Esophagus muscularis mucosa (tissue), 4 donors: ENCODE results near the gene ZNF180. TPM values are rescaled to one million over a fixed set of nuclear protein-coding genes. Genes with fewer than 3 reads are reported as not detected.

Experiments used
- DNase-seq: peaks from one replicate; pipeline ENCODE4 v3.0.0-alpha.2; 2017; ENCODE audit errors: extremely low spot score
- H3K27ac ChIP-seq, 4 donors: fragments of 200-600 bp; sonication (generic); replicated peaks in 1 of 4; 1 replicate in 3 of 4; 2 replicates in 1 of 4; pipeline ENCODE4 v1.5.1; 2016 to 2019; ENCODE audit warnings: mild to moderate bottlenecking in 1 of 4
- H3K27me3 ChIP-seq, 4 donors: fragments of 200-600 bp; sonication (generic); one replicate each; pipeline versions ENCODE4 v1.5.1 to v1.6.0; 2016 to 2019
- H3K36me3 ChIP-seq, 4 donors: fragments of 200-600 bp; sonication (generic); one replicate each; pipeline ENCODE4 v1.5.1; 2016 to 2019
- H3K4me1 ChIP-seq, 4 donors: fragments of 200-600 bp; sonication (generic); one replicate each; pipeline ENCODE4 v1.5.1; 2016 to 2019
- H3K4me3 ChIP-seq, 4 donors: fragments of 200-600 bp; sonication (generic); 1 replicate in 2 of 4; 2 replicates in 2 of 4; pipeline ENCODE4 v1.5.1; 2016 to 2019; ENCODE audit warnings: mild to moderate bottlenecking in 4 of 4, moderate library complexity in 1 of 4
- H3K9me3 ChIP-seq, 4 donors: fragments of 200-600 bp; sonication (generic); 1 replicate in 3 of 4; 2 replicates in 1 of 4; pipeline ENCODE4 v1.5.1; 2016 to 2019
- EP300 ChIP-seq: sonication (generic); formaldehyde crosslinking; IDR thresholded peaks from one replicate; pipeline ENCODE4 v1.6.1; 2017; ENCODE audit warnings: antibody characterized with exemption
- POLR2A ChIP-seq: fragments of 450-650 bp; IDR thresholded peaks from one replicate; pipeline ENCODE4 v1.6.1; 2017; ENCODE audit warnings: antibody characterized with exemption, moderate library complexity, mild to moderate bottlenecking, low read depth
- POLR2AphosphoS5 ChIP-seq, 2 donors: sonication (generic); formaldehyde crosslinking; IDR thresholded peaks; one replicate each; pipeline ENCODE4 v1.6.1; 2017; ENCODE audit warnings: antibody characterized with exemption in 2 of 2
- WGBS: methylation state at CpG from one replicate; pipeline ENCODE4 v1.1.5; 2018; 5-methylcytosine and 5-hydroxymethylcytosine counted together
- intact Hi-C: fragments of 100-400 bp; cut with DNase I; formaldehyde crosslinking; loops from one replicate; pipeline ENCODE4 v1.15.1; 2023
- total RNA-seq, 4 donors: library from RNA; depleted of rRNA; stranded (reverse); fragments of >200 nt; gene quantifications; one replicate each; pipeline versions ENCODE4 v1.1.0 to v1.2.1, GENCODE V29; 2016
- TF ChIP-seq, protein P1 (sequence below), 3 experiments: fragments of 200-600 bp in 2 of 3; fragments of 450-650 bp in 1 of 3; sonication (generic) in 2 of 3; IDR thresholded peaks; one replicate each; pipeline ENCODE4 v1.5.1; 2017 to 2019; ENCODE audit warnings: antibody characterized with exemption in 3 of 3, mild to moderate bottlenecking in 2 of 3, moderate library complexity in 1 of 3

Gene ZNF180
- 10 to 100 TPM in 1 of 4 donors, 1 to 10 TPM in 3; 3.8 to 16.5 (median 8.1) TPM for total RNA-seq

GRCh38 chr19:44499962-44500949 is at the start of gene ZNF180:
TSS of gene ZNF180 (minus strand) at chr19:44500522. CDS start at chr19:44497334, 3,188 bp downstream.
- intact Hi-C loops = no loop called here
- peaks cover 11 to 29% (median 20%) of the 10 kb centered on the region in 4 donors for H3K4me1 ChIP-seq
- H3K36me3 ChIP-seq = peaks cover 21 to 31% (median 30%) of the 10 kb centered on the region in 4 donors
- peak; percentile 98 for DNase-seq
- peak; percentile 88 to 93 for TF ChIP-seq POLR2AphosphoS5 (IDR thresholded peaks at IDR 0.05)
- no peak for TF ChIP-seq EP300
- peak; percentile 56 for TF ChIP-seq POLR2A
- TF ChIP-seq, protein P1, sequence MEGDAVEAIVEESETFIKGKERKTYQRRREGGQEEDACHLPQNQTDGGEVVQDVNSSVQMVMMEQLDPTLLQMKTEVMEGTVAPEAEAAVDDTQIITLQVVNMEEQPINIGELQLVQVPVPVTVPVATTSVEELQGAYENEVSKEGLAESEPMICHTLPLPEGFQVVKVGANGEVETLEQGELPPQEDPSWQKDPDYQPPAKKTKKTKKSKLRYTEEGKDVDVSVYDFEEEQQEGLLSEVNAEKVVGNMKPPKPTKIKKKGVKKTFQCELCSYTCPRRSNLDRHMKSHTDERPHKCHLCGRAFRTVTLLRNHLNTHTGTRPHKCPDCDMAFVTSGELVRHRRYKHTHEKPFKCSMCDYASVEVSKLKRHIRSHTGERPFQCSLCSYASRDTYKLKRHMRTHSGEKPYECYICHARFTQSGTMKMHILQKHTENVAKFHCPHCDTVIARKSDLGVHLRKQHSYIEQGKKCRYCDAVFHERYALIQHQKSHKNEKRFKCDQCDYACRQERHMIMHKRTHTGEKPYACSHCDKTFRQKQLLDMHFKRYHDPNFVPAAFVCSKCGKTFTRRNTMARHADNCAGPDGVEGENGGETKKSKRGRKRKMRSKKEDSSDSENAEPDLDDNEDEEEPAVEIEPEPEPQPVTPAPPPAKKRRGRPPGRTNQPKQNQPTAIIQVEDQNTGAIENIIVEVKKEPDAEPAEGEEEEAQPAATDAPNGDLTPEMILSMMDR (IDR thresholded peaks at IDR 0.05) = peak; percentile 29 to 70 (median 42)
- peaks cover 0 to 38% (median 27%) of the 10 kb centered on the region in 4 donors for H3K9me3 ChIP-seq
- H3K4me3 ChIP-seq = peak within 1 kb of the TSS; percentile 76 to 97 (median 82)
- H3K27me3 ChIP-seq = no peaks in the 10 kb centered on the region
- H3K27ac ChIP-seq = peak within 1 kb of the TSS; percentile 82 to 88 (median 88)
- 0% methylated on average over 29 of the region's 78 CpGs for WGBS

- 84% methylated on average over 3 of the region's 3 CpGs for WGBS
- DNase-seq = no peak
- no peaks in the 10 kb centered on the region for H3K4me1 ChIP-seq
- TF ChIP-seq POLR2A (no peak), EP300 (no peak), POLR2AphosphoS5 (IDR thresholded peaks at IDR 0.05) (no peak)
- TF ChIP-seq, protein P1 (IDR thresholded peaks at IDR 0.05) = no peak
- H3K4me3 ChIP-seq = no peak overlapping the region
- no peaks in the 10 kb centered on the region for H3K9me3 ChIP-seq
- no peaks in the 10 kb centered on the region for H3K36me3 ChIP-seq
- H3K27ac ChIP-seq = no peak overlapping the region
- intact Hi-C loops = no loop called here
- H3K27me3 ChIP-seq = peaks cover 0 to 15% (median 2%) of the 10 kb centered on the region in 4 donors
These were observed 49.2 kb upstream of the ZNF180 start for GRCh38 chr19:44549507-44549906.

DNA sequence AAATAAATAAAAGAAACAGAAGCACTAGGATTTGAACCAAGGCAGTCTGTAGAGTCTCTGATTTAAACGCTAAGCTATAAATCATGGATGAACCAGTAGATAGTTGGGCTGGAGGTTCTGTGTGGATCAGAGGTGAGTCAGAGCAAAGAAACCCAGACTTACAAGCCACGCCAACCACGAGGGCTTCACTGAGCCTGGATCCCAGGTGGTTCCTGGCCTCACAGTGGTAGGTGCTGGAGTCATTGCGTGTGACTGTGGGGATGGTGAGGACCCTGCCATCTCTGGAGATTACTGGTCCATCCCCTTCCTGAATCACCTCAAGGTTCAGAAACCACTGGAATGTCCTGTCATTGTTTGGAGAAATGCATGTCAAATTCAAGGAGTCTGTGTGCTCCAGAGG is 48.4 kb upstream of the ZNF180 start:
- Histone ChIP-seq H3K4me1 (no peaks in the 10 kb centered on the region), H3K4me3 (no peak overlapping the region), H3K36me3 (no peaks in the 10 kb centered on the region), H3K27ac (no peak overlapping the region), H3K9me3 (no peaks in the 10 kb centered on the region), H3K27me3 (peaks cover 0 to 18% (median 2%) of the 10 kb centered on the region in 4 donors)
- TF ChIP-seq POLR2A (no peak), EP300 (no peak), POLR2AphosphoS5 (IDR thresholded peaks at IDR 0.05) (no peak)
- TF ChIP-seq, protein P1 (IDR thresholded peaks at IDR 0.05) = no peak
- intact Hi-C loops = no loop called here
- WGBS = 48% methylated on average over 3 of the region's 4 CpGs
- DNase-seq = no peak

DNA sequence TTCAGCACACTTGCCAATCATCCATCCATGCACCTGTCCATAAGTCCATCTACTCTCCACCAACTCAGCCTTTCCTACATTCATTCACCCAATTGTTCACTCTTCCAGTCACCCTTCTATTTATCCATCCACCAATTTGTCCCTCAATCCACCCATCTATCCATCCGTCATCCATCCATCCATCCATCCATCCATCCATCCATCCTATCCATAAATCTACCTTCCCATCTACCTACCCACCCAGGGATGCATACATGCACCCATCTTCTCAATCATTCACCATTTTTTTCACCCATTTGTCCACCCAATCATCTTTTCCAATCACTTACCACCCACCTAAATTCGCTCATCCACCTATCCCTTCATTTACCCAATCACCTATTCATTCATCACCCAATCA is 43.7 kb upstream of the ZNF180 start:
- H3K36me3 ChIP-seq = no peaks in the 10 kb centered on the region
- H3K27ac ChIP-seq = no peak overlapping the region
- H3K4me1 ChIP-seq = no peaks in the 10 kb centered on the region
- TF ChIP-seq POLR2AphosphoS5 (IDR thresholded peaks at IDR 0.05) (no peak), POLR2A (no peak), EP300 (no peak)
- TF ChIP-seq, protein P1 (IDR thresholded peaks at IDR 0.05) = no peak
- 59% methylated on average over 2 of the region's 2 CpGs for WGBS
- DNase-seq = no peak
- no peak overlapping the region for H3K4me3 ChIP-seq
- intact Hi-C loops = no loop called here
- H3K27me3 ChIP-seq = peaks cover 0 to 40% (median 2%) of the 10 kb centered on the region in 4 donors
- no peaks in the 10 kb centered on the region for H3K9me3 ChIP-seq
